IMR-90 (cell line): ENCODE data around the gene SERP2. TPM values are rescaled to one million over a fixed set of nuclear protein-coding genes. Genes with fewer than 3 reads are reported as not detected.

Source experiments
- ATAC-seq: fragments of 200-7000 bp; cut with Tn5 transposase; 2 replicates; pipeline ENCODE4 v1.9.1; 2020; ENCODE audit warnings: low read depth, mild to moderate bottlenecking, moderate library complexity
- BruUV-seq: library from RNA; stranded (reverse); fragments of 400-500 nt; replicated peaks from 2 replicates; lab custom pipeline; 2021; lab: Mats Ljungman, UMichigan
- CTCF ChIA-PET: fragments of 300-600 bp; formaldehyde crosslinking; extraction: SDS; loops from one replicate; lab custom pipeline; 2021; ENCODE audit warnings: antibody characterized with exemption; lab: Yijun Ruan, JAX
- POLR2A ChIA-PET: fragments of 300-600 bp; sonication (Branson Sonifier 250); formaldehyde crosslinking; loops from one replicate; lab custom pipeline; 2022; ENCODE audit warnings: antibody characterized with exemption; ENCODE audit not compliant: unreplicated experiment; lab: Charles Lee
- DNase-seq: peaks from one replicate; pipeline ENCODE4 v3.0.0; 2013
- H2AFZ ChIP-seq: replicated peaks from 2 replicates; pipeline ENCODE3; 2013; ENCODE audit warnings: low read length, mild to moderate bottlenecking; ENCODE audit not compliant: poor library complexity
- H2AK5ac ChIP-seq: 2 replicates; pipeline ENCODE4 v1.6.1; 2013; ENCODE audit warnings: low read depth, low read length, inconsistent platforms
- H2AK9ac ChIP-seq: replicated peaks from 2 replicates; pipeline ENCODE3; 2013; ENCODE audit warnings: mild to moderate bottlenecking, low read depth, low read length, moderate library complexity; ENCODE audit not compliant: poor library complexity
- H2BK120ac ChIP-seq: 2 replicates; pipeline ENCODE4 v1.6.1; 2013; ENCODE audit warnings: low read depth, low read length, inconsistent platforms
- H2BK15ac ChIP-seq: 3 replicates; pipeline ENCODE4 v1.6.1; 2013; ENCODE audit warnings: low read depth, low read length, inconsistent platforms
- H2BK20ac ChIP-seq: 2 replicates; pipeline ENCODE4 v1.6.1; 2013; ENCODE audit warnings: low read depth, mild to moderate bottlenecking, inconsistent platforms, low read length, moderate library complexity
- H2BK5ac ChIP-seq: 2 replicates; pipeline ENCODE4 v1.6.1; 2013; ENCODE audit warnings: mild to moderate bottlenecking, low read depth, low read length, inconsistent platforms; ENCODE audit not compliant: poor library complexity, severe bottlenecking
- H3K14ac ChIP-seq: replicated peaks from 2 replicates; pipeline ENCODE4 v1.6.1; 2013; ENCODE audit warnings: low read depth, low read length, inconsistent platforms
- H3K18ac ChIP-seq: 2 replicates; pipeline ENCODE4 v1.6.1; 2013; ENCODE audit warnings: low read depth, low read length, control low read depth
- H3K23ac ChIP-seq: 2 replicates; pipeline ENCODE4 v1.6.1; 2013; ENCODE audit warnings: low read depth, low read length, inconsistent platforms
- H3K27ac ChIP-seq: 2 replicates; pipeline ENCODE4 v1.5.1; 2013; ENCODE audit warnings: mild to moderate bottlenecking, control low read depth, low read length; ENCODE audit not compliant: insufficient read depth
- H3K27me3 ChIP-seq: 2 replicates; pipeline ENCODE4 v1.6.1; 2013; ENCODE audit warnings: low read length; ENCODE audit not compliant: control insufficient read depth, insufficient read depth
- H3K36me3 ChIP-seq: 2 replicates; pipeline ENCODE4 v1.6.1; 2013; ENCODE audit warnings: low read length, mixed read lengths; ENCODE audit not compliant: control insufficient read depth, insufficient read depth
- H3K4ac ChIP-seq: 2 replicates; pipeline ENCODE4 v1.6.1; 2013; ENCODE audit warnings: low read depth, low read length, inconsistent platforms
- H3K4me1 ChIP-seq: 2 replicates; pipeline ENCODE4 v1.6.1; 2013; ENCODE audit warnings: low read length, mixed read lengths; ENCODE audit not compliant: control insufficient read depth, insufficient read depth
- H3K4me2 ChIP-seq: 2 replicates; pipeline ENCODE4 v1.6.1; 2013; ENCODE audit warnings: low read depth, mild to moderate bottlenecking, control low read depth, low read length, moderate library complexity
- H3K4me3 ChIP-seq: 2 replicates; pipeline ENCODE4 v1.5.1; 2013; ENCODE audit warnings: low read depth, mild to moderate bottlenecking, control low read depth, low read length, moderate library complexity; ENCODE audit not compliant: insufficient read depth
- H3K56ac ChIP-seq: 2 replicates; pipeline ENCODE4 v1.6.1; 2013; ENCODE audit warnings: low read length, inconsistent platforms; ENCODE audit not compliant: insufficient read depth; ENCODE audit errors: extremely low read depth
- H3K79me1 ChIP-seq, 2 experiments: 2 replicates each; pipeline ENCODE4 v1.6.1; 2013; ENCODE audit warnings: low read length in 2 of 2, inconsistent platforms in 1 of 2, low read depth in 1 of 2
- H3K9ac ChIP-seq: 2 replicates; pipeline ENCODE4 v1.6.1; 2013; ENCODE audit warnings: low read depth, low read length, control low read depth
- H3K9me1 ChIP-seq: 2 replicates; pipeline ENCODE4 v1.6.1; 2013; ENCODE audit warnings: low read length, inconsistent platforms; ENCODE audit not compliant: insufficient read depth
- H3K9me3 ChIP-seq: 2 replicates; pipeline ENCODE4 v1.6.1; 2013; ENCODE audit warnings: low read length; ENCODE audit not compliant: control insufficient read depth, insufficient read depth
- H4K20me1 ChIP-seq: 2 replicates; pipeline ENCODE4 v1.6.1; 2013; ENCODE audit warnings: low read length, inconsistent platforms; ENCODE audit not compliant: insufficient read depth
- H4K5ac ChIP-seq: 2 replicates; pipeline ENCODE4 v1.6.1; 2013; ENCODE audit warnings: mild to moderate bottlenecking, low read depth, low read length, control low read depth
- H4K8ac ChIP-seq, 2 experiments: 2 replicates each; pipeline ENCODE4 v1.6.1; 2013; ENCODE audit warnings: low read depth in 2 of 2, low read length in 2 of 2, control low read depth in 1 of 2, inconsistent platforms in 1 of 2
- H4K91ac ChIP-seq: 2 replicates; pipeline ENCODE4 v1.6.1; 2013; ENCODE audit warnings: low read depth, low read length, inconsistent platforms; ENCODE audit not compliant: insufficient read depth
- FOS ChIP-seq: fragments of 150-350 bp; IDR thresholded peaks from 2 replicates; pipeline ENCODE4 v1.6.1; 2016; ENCODE audit warnings: low read depth, low read length
- MAFK ChIP-seq: IDR thresholded peaks from 2 replicates; pipeline ENCODE4 v1.6.1; 2012; ENCODE audit warnings: low read depth, low read length, improper control_type of control experiment
- MAZ ChIP-seq: IDR thresholded peaks from 2 replicates; pipeline ENCODE4 v1.6.1; 2012; ENCODE audit warnings: low read depth, mild to moderate bottlenecking, low read length, improper control_type of control experiment, moderate library complexity, borderline replicate concordance
- MXI1 ChIP-seq: IDR thresholded peaks from 2 replicates; pipeline ENCODE4 v1.6.1; 2012; ENCODE audit warnings: low read depth, mild to moderate bottlenecking, low read length, moderate library complexity, borderline replicate concordance
- RCOR1 ChIP-seq: IDR thresholded peaks from 2 replicates; pipeline ENCODE4 v1.6.1; 2012; ENCODE audit warnings: mild to moderate bottlenecking, low read length, improper control_type of control experiment; ENCODE audit not compliant: insufficient replicate concordance
- RFX5 ChIP-seq: IDR thresholded peaks from 2 replicates; pipeline ENCODE4 v1.8.0; 2012; ENCODE audit warnings: low read depth, mild to moderate bottlenecking, low read length, moderate library complexity
- SMC3 ChIP-seq: fragments of 150-350 bp; IDR thresholded peaks from 2 replicates; pipeline ENCODE4 v1.6.1; 2016; ENCODE audit warnings: low read depth, mild to moderate bottlenecking, antibody characterized with exemption, low read length, moderate library complexity
- WGBS, 2 experiments: methylation state at CpG; one replicate each; pipeline versions ENCODE4 v1.1.5 to v1.1.7; 2013; ENCODE audit warnings: missing lambda C conversion rate in 2 of 2; ENCODE audit not compliant: insufficient read length in 1 of 2; ENCODE audit errors: extremely low coverage in 2 of 2; 5-methylcytosine and 5-hydroxymethylcytosine counted together
- dilution Hi-C: fragments of 300-500 bp; cut with HindIII; formaldehyde crosslinking; loops from one replicate; pipeline ENCODE4 v1.14.3; 2018; ENCODE audit warnings: low sequenced_read_pairs; ENCODE audit not compliant: unreplicated experiment
- in situ Hi-C: fragments of 300-500 bp; cut with MboI; formaldehyde crosslinking; loops from 3 replicates; pipeline ENCODE4 v1.14.3; 2019; ENCODE audit warnings: low sequenced_read_pairs, inconsistent platforms, mixed read lengths
- intact Hi-C: fragments of 100-400 bp; cut with micrococcal nuclease; formaldehyde crosslinking; loops from 2 replicates; pipeline ENCODE4 v1.10.0; 2022
- polyA plus RNA-seq, 3 experiments: library from polyadenylated mRNA; depleted of rRNA; stranded (reverse); fragments of >200 nt; gene quantifications; 2 replicates each; pipeline ENCODE4 v1.2.3, GENCODE V29; 2012; ENCODE audit warnings: low replicate concordance in 1 of 3
- total RNA-seq: library from RNA; depleted of rRNA; stranded (reverse); fragments of >200 nt; gene quantifications from 2 replicates; pipeline ENCODE4 v1.2.3, GENCODE V29; 2012
- TF ChIP-seq, protein P1 (sequence below): conservative IDR thresholded peaks from 2 replicates; pipeline ENCODE4 v1.5.1; 2012; ENCODE audit warnings: mild to moderate bottlenecking, low read depth, low read length, improper control_type of control experiment

SERP2 gene
- total and polyA plus RNA-seq, 2 of the 4 experiments (the other 2 are of a cell fraction) = 0.54 to 1.4 TPM

DNA sequence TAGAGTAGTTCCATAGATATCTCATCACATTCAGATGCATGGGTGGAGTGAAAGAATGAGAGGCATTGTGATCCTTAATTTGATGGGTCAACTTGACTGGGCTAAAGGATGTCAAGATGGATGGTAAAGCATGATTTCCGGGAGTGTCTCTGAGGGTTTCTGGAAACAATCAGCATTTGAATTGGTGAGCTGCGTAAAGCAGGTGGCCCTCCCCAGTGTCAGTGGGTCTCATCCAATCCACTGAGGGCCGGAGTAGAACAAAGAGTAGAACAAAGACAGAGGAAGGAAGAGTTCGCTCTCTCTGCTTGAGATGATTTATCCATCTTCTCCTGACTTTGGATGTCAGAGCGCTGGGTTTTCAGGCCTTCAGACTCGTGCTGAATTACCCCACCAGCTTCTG is 43.1 kb downstream of the SERP2 start:
- Histone ChIP-seq H3K27ac (no peak overlapping the region), H2BK5ac (no peak overlapping the region), H4K8ac (no peak overlapping the region), H2AFZ (no peak overlapping the region), H3K79me1 (no peaks in the 10 kb centered on the region), H3K9ac (no peak overlapping the region), H2AK5ac (no peak overlapping the region), H3K4ac (no peak overlapping the region), H3K56ac (no peak overlapping the region), H2BK15ac (no peak overlapping the region), H3K9me3 (no peaks in the 10 kb centered on the region; the same call in 1 of the 2 replicates), H3K18ac (no peak overlapping the region), H2AK9ac (no peak overlapping the region), H3K14ac (no peak overlapping the region), H4K20me1 (no peaks in the 10 kb centered on the region), H2BK20ac (no peak overlapping the region), H3K4me1 (peaks cover 7% of the 10 kb centered on the region), H2BK120ac (no peak overlapping the region), H3K9me1 (no peaks in the 10 kb centered on the region), H4K91ac (no peak overlapping the region), H4K5ac (no peak overlapping the region), H3K4me2 (no peak overlapping the region), H3K36me3 (no peaks in the 10 kb centered on the region), H3K4me3 (no peak overlapping the region), H3K27me3 (no peaks in the 10 kb centered on the region; the same call in 1 of the 2 replicates), H3K23ac (no peak overlapping the region)
- no TSS peak for BruUV-seq
- in situ Hi-C loops = no loop called here
- TF ChIP-seq, protein P1, sequence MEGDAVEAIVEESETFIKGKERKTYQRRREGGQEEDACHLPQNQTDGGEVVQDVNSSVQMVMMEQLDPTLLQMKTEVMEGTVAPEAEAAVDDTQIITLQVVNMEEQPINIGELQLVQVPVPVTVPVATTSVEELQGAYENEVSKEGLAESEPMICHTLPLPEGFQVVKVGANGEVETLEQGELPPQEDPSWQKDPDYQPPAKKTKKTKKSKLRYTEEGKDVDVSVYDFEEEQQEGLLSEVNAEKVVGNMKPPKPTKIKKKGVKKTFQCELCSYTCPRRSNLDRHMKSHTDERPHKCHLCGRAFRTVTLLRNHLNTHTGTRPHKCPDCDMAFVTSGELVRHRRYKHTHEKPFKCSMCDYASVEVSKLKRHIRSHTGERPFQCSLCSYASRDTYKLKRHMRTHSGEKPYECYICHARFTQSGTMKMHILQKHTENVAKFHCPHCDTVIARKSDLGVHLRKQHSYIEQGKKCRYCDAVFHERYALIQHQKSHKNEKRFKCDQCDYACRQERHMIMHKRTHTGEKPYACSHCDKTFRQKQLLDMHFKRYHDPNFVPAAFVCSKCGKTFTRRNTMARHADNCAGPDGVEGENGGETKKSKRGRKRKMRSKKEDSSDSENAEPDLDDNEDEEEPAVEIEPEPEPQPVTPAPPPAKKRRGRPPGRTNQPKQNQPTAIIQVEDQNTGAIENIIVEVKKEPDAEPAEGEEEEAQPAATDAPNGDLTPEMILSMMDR = no peak
- TF ChIP-seq MAZ = no peak
- TF ChIP-seq RCOR1 = no peak
- no peak for TF ChIP-seq MAFK
- TF ChIP-seq MXI1 = no peak
- no peak for TF ChIP-seq FOS
- TF ChIP-seq RFX5 = no peak
- TF ChIP-seq SMC3 = no peak
- 89% methylated on average over 4 of the region's 6 CpGs; no CpG with 5 or more reads in 1 of the 2 experiments for WGBS, 2 experiments
- POLR2A ChIA-PET = no interaction called here
- DNase-seq = no peak
- CTCF ChIA-PET = no interaction called here
- dilution Hi-C loops = no loop called here
- intact Hi-C loops = no loop called here
- ATAC-seq = no peak
